GM19395 (cell line): ENCODE measurements around the gene HSPB9.

Experiments
- ATAC-seq: cut with Tn5 transposase; IDR thresholded peaks from one replicate; pipeline ENCODE4 v1.9.1; 2021; ENCODE audit warnings: mild to moderate bottlenecking, moderate library complexity; ENCODE audit not compliant: unreplicated experiment

HSPB9 gene

GRCh38 chr17:42122371-42123303 is at the start of gene HSPB9:
TSS of gene HSPB9 (plus strand) at chr17:42122804. CDS start at chr17:42122851, 47 bp downstream.
- ATAC-seq = no peak

- no peak for ATAC-seq
These were observed 46.8 kb upstream of the HSPB9 start for GRCh38 chr17:42075789-42076188.

GRCh38 chr17:42076797-42077559 is 45.6 kb upstream of the HSPB9 start:
- ATAC-seq = no peak

DNA sequence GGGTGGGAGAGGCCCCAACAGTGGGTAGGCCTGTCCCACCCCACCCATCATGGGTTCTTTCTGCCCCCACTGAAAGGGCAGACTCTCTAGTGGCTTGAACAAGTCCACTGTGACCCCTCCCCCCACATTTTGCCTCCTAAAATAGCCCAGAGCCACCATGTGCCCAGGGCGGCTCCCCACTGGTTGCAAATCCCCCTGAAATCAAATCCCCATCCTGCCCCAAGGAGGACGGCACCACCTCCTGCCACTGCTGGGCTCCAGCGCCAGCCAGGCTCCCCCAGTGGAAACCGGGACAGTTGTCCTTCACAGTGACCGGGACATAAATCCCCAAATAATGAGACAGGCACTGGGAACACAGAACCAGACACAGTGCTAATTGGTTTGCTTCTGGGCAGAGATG is 44.8 kb upstream of the HSPB9 start:
- no peak for ATAC-seq

GRCh38 chr17:42078396-42079043 is 44.1 kb upstream of the HSPB9 start:
- ATAC-seq = no peak

DNA sequence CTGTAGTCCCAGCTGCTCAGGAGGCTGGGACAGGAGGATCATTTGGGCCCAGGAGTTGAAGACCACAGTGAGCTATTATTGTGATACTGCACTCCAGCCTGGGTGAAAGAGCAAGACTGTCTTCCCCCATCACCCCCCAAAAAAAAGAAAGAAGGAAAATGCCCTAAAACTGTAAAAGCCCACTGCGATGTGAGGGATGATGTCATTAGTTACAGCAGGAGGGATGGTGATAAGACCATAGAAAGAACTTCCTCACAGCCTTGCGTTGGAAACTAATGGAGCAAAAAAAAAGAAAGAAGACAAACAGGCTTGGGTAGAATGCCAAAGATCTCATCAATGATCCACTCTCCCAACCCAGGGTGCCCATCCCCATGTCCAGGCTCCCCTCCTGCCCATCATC is 43.1 kb upstream of the HSPB9 start:
- ATAC-seq = no peak

DNA sequence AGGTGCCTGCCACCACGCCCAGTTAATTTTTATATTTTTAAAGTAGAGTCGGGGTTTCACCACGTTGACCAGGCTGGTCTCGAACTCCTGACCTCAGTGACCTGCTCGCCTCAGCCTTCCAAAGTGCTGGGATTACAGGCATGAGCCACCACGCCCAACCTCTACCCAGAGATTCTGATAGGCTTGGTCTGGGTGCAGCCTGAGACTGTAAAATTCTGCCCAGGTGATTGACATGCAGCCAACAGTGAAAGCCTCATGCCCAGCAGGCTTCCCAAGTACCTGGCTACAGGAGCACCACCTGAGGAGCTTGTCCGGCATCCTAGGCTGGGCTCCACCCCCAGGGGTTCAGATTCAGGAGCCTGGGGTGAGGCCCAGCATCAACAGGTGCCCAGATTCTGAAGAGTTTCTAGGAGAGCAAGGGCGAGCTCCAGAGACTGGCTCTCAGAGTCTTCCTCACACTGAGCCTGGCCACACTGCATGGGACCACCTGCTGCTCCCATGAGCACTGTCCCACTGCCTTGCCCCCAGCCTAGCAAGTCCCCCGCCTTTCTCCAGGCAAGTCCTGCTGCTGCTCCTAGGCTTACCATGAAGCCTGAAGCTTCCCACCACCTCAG is 41.0 kb upstream of the HSPB9 start:
- no peak for ATAC-seq

DNA sequence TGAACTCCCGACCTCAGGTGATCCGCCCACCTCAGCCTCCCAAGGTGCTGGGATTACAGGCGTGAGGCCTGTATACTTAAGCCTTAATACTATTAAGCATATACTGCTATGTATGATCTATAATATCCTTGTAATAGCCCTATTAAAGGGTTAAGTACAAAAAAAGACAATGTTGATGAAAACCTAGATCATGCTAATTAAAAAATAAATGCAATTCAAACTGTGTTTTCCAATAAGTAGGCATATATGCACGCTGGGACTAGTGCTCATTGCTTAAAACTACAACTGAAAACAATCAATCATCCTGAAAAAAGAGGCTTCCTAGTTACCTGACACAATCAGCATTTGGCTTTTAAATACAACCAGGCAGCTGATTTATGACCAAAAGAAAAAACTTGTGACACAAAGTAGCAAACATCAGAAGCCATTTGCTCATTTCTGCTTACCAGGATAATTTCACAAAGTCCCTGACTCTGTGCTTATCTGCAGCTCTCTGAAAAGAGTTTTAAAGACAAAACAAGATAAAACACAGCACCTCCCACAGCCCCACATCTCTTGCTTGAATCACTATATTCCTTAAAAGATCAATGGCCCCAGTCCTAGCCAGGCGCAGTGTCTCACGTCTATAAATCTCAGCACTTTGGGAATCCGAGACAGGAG is 35.4 kb upstream of the HSPB9 start:
- ATAC-seq = no peak

GRCh38 chr17:42087736-42088705 is 34.6 kb upstream of the HSPB9 start:
- no peak for ATAC-seq

DNA sequence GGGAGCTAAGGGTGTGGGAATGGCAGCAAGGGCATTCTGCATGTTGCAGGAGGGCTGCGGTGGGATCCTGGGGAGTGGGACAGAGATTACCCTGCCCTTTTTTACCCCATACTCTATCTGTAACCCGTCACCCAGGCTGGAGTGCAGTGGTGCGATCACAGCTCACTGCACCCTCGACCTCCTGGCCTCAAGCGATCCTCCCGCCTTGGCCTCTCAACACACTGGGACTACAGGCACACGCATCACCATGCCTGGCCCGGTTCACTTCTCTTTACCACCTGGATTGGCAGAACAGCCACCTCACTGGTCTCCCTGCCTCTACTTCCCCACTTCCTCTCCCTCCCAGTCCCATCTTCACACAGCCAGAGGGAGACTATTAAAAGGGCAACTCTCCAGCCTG is 33.9 kb upstream of the HSPB9 start:
- no peak for ATAC-seq

GRCh38 chr17:42090964-42091790 is 31.4 kb upstream of the HSPB9 start:
- no peak for ATAC-seq

DNA sequence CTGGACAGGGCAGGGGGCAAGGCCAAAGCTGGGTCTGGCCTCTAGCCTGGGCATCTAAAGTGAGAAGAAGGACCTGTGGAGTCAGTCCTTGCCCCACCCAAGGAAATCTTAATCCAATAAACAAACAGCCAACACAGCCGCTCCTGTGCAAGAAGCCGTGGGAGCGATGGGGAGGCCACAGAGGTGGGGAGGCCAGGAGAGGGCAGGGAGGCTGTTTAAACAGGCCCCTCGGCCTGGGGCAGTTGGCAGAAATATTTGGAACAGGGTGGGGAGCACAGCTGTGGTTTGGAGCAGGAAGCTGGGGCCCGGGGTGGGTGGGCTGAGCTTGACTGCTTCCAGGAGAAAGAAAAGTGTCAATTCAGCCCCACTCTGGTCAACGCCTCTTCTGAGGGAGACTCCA is 29.7 kb upstream of the HSPB9 start:
- no peak for ATAC-seq

GRCh38 chr17:42094375-42095069 is 28.1 kb upstream of the HSPB9 start:
- no peak for ATAC-seq

GRCh38 chr17:42096360-42097111 is 26.1 kb upstream of the HSPB9 start:
- no peak for ATAC-seq

DNA sequence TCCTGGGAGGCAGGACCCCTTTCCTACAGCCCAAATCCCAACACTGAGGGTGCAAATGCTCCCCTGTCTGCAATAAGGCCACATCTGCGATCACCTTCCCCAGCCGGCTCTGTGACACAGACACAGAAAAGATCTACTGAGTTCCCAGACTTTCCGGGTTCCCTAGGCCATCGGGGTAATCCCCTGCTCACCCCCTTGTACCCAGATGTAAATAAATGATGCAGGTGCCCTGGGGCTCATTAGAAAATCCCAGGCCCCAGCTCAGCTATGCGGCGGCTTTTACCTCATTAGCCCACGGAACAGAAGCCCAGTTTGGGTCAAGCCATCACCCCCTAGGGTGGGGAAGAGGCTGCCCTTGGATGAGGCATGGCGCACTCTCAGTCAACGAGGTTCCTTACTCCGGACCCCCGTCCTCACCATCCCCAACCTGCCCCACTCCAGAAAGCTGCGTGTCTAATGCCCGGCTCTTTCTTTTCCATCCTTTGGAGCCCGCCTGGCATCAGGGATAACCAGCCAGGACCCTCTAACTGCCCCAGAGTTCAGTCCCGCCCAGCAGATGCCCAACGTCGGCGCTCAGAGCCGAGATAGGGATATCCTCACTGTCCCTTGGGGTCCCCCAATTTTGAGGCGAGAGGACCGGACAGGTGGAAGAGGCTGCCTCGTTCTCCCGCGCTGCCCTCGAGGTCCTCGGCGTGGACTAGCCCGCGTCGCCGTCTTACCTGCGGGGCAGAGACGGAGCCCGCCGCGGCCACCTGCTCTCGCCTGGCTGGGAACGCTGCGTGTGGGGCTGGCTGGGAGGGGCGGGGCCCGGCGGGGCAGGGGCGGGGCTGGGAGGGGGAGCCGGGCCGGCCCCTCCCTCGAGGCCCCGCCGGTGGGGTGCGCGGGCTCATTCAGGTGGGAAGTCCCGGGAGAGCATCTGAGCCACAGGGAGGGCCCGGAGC is 24.6 kb upstream of the HSPB9 start, which contains the start of gene ZNF385C:
Gene ZNF385C, minus strand, starts transcription at position 783 of the 941 bp plus-strand sequence. CDS start 35,417 bp downstream, outside the sequence.
- no peak for ATAC-seq
